CD4-positive, alpha-beta T cell treated with Interleukin-10 for 1 hour (primary cell): Measurements from ENCODE around the gene CENPX.

Experiments
- DNase-seq: peaks from one replicate; pipeline ENCODE4 v3.0.0-alpha.2; 2020

CENPX gene

DNA sequence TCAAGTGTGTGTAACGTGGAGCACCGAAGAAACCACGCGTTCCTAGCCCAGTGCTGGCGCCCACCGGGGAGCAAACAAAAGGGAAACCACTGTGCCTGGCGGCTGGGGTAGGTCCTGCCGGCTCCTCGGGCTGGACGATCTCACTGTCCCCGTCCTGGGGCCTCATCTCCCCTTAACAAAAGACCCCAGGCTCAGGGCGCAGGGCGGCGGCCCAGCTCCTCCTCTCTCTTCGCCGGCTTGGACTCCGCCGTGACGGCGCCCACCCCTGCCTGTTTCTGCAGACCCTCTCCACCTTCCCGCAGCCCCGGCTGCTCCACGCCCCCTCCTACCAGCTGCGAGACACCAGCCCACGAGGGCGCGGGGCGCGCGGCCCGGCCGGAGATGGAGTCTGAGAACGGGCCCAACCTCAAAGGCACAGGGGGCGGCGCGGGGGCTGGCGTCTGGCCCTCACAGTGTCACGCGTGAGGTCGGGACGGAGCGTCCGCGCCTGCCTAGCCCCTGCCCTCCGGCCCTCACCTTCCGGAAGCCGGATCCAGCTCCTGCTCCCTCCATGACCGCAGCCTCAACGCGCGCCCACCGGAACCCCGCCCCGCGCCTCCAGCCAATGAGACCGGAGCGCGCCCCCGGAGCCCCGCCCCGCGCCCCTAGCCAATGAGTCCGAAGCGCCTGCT, at the start of gene CENPX:
Gene CENPX, minus strand, starts transcription at position 569 of the 671 bp plus-strand sequence. Its CDS starts 17 bp downstream, at position 552.
- no peak for DNase-seq

- no peak for DNase-seq
Observed at GRCh38 chr17:82070611-82071010, 47.9 kb upstream of the CENPX start.

- peak; percentile 79 for DNase-seq
Observed at GRCh38 chr17:82065638-82066303, 43.1 kb upstream of the CENPX start, which contains the start of gene DUS1L. Gene DUS1L (minus strand): TSS chr17:82065804. CDS start chr17:82065059, 745 bp downstream.

GRCh38 chr17:82065193-82065637, 42.5 kb upstream of the CENPX start:
- DNase-seq, result no peak

- DNase-seq, result no peak
Observed at GRCh38 chr17:82064433-82065192, 41.9 kb upstream of the CENPX start.

GRCh38 chr17:82063424-82064415, 41.0 kb upstream of the CENPX start:
- DNase-seq, result no peak

DNA sequence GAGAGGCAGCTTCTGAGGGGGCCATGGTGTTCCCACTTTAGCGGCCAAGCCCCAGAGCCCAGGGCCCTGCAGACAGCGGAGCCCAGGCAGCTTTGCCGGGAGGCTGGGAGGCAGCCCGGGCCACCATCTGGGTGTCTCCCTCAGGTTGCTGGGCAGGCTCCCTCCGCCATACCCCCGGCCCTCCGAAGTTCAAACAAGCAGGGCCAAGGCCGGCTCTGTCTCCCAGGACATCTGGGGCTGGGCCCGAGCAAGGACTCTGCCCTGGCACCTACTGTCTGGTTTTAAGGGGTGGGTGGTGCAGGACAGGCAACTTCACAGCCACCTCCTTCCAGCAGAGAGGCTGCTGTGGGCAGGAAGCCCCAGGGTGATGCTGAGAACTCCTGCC, 40.3 kb upstream of the CENPX start:
- DNase-seq, result no peak

DNA sequence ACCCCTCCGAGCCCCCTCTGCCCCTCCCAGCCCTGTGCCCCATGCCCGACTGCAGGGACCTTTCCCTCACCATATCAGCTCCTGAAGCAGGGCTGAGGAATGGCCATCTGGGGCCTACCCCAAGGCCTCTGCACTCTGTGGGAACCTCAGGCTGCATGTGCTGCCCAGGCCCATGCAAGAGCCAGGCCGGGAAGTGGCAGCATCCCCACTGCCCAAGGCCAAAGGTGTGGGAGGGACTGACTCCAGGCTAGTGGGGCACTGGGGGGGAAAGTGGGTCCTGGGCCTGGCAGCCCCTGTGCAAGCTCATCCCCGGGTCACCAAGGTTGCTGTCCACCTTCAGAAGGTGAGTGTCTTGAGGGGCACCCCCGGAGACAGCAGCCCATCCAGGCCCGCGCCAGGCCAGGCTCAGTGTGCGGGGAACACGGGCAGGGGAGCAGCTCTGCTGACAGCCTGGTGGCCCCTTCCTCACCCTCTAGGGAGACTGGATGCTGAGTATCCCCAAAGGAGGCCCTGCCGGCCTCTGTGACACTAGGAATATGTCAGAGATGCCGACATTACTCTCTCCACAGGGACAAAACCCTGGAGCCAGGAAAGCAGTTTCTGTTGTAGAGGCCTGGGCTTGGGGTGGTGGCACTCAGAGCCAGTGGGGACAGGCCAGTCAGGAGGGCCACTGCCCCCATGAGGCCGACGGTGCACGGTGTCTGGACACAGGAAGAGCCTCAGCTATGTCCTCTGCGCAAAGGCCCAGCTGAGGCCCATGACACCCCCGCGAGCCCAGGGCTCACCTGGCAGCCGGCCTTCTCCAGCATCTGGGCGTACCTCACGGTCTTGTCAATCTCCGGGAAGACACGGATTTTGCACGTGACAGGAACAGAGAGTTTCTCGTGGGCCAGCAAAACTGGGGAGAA, 39.7 kb upstream of the CENPX start:
- no peak for DNase-seq

DNA sequence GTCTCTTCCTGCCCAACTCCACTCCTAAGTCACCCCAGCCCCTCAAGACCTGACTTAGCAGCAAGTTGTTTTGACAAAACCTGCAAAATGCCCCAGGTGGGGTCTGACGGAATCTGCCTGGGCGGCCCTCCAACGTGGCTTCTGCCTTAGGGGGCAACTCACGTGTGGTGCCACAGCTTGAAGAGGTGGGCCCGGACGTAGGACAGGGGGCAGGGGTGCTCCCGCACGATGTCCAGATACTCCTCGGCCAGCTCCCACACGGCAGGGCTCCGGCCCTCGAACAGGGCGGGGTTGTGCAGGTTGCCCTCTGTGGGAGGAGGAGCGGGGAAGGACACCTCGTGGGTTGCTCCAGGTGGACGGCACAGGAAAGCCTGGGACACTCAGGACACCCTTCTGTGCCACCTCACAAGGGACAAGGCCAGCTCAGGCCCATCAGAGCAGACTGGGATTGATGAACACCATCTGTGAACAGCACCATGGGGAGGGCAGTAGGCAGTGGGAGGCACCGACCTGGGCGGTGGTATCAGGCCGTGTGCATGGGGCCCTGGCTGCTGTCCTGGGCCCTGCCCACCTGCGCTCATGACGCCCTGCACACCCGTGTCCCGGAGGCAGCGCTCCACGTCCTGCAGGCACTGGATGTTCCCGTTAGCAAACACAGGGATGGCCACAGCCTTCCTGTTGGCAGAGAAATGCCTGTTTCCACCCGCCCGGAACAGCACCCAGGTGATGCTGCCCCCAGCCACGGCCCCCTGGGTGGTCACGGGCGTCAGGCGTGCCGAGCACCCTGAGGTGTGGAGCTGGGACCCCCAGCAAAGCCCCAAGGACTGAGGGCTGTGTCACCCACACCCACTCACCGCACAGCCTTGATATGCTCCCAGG, 38.6 kb upstream of the CENPX start:
- DNase-seq, result no peak

DNA sequence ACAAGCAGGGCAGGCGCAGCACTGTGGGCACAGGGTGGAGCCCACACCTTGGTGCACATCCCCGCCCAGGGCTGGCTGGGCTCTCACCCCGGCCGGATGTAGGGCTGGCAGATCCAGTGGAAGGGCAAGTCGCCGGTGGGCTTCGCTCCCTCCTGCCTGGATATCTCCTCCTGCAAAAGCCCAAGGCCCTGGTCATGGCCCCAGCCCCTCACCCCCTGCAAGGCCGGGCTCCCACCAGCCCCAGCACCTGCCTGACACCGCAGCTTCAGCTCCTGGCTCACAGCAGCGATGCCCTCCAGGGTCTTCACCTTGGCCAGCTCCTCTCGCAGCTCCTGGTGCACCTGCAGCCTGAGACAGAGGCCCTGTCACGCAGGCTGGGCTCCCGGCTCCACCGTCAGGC, 37.9 kb upstream of the CENPX start:
- DNase-seq, result no peak

- DNase-seq, result no peak
Observed at GRCh38 chr17:82060001-82060380, 37.3 kb upstream of the CENPX start.

DNA sequence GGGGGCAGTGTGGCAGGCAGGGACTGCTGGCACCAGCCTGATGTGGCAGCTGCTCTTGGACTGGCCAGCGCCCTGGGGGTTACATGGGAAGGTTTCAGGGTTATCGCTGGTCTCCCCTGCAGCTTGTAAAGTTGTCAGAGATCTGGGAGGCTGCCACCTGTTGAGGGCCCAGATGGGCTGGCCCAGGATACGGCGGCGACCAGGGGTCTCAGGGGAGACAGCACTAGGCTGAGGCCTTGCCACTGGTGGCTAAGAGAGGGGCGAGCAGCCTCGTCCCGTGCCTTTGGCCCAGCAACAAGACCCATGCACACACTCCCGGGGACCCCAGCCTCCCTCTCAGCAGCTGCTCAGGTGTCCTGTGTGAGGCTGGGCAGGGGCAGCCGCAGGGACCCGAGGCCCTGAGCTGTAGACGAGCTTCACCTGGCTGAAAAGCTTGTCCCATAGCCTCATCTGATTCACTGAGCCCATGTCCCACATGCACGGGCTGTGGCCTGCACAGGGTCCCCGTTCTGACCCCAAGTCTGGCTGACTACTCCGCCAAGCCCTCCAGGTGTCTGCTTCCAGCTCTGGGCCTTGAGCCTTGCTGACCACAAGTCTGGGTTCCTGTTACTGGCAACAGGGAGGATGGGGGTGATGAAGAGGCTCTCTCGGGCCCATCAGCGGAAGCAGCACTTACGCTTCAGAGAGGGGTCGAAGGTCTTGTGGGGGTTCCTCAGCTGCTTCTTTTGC, 36.8 kb upstream of the CENPX start:
- DNase-seq, result no peak

DNA sequence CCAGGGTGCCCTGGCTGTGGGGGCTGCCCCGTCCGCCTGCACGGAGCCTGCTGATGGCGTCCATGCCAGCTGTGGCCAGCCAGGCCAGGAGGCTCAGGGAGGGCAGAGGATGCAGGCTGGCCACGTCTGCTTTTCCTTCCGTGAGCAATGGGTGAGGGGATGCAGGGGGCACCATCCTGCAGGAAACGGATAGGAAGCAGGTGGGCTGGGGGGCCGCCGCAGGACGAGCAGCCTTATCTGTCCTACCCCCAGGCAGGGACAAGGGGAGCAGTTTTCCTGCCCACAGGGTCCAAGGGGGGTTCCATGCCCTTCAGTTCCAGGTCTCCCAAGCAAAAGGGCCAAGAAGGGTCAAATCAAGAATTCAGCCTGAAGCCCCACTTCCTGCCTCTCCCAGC, 36.2 kb upstream of the CENPX start:
- no peak for DNase-seq

- no peak for DNase-seq
Observed at GRCh38 chr17:82058230-82058854, 35.7 kb upstream of the CENPX start.

DNA sequence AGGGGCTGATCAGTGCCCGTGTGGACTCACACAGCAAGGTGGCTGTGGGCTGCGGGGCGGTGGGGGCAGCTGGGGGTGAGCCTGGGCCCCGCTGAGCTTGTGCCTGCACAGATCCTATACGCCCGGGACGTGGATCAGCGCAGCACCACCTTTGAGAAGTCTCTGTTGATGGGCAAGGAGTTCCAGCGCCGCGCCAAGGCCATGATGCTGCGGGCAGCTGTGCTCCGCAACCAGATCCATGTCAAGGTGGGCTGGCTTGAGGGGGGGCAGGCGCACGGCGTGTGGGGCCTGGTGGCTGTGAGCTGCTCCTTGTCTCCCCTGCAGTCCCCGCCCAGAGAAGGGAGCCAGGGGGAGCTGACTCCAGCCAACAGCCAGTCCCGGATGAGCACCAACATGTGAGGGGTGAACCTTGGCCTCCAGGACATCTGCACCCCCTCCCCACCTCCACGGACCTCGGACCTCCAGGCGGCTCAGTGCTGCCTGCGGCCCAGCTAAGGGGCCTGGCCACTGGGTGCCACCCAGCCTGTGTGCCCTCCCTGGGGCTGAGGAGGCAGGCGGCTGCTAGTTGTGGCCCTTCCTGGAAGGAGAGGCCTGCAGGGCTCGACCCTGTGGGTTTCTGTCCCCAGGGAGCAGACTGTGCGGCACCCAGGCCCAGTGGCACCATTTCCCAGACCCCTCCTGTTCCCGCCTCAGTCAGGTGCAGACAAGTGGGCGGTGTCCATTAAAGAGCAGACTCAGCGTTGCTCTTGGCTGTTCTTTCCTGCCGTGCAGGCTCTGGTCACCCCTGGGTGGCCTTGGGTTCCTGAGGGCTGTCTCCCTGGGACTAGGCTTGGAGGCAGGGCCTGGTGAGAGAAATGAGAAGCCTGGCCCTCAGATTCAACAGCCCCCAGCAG, 34.3 kb upstream of the CENPX start:
- DNase-seq, result no peak

DNA sequence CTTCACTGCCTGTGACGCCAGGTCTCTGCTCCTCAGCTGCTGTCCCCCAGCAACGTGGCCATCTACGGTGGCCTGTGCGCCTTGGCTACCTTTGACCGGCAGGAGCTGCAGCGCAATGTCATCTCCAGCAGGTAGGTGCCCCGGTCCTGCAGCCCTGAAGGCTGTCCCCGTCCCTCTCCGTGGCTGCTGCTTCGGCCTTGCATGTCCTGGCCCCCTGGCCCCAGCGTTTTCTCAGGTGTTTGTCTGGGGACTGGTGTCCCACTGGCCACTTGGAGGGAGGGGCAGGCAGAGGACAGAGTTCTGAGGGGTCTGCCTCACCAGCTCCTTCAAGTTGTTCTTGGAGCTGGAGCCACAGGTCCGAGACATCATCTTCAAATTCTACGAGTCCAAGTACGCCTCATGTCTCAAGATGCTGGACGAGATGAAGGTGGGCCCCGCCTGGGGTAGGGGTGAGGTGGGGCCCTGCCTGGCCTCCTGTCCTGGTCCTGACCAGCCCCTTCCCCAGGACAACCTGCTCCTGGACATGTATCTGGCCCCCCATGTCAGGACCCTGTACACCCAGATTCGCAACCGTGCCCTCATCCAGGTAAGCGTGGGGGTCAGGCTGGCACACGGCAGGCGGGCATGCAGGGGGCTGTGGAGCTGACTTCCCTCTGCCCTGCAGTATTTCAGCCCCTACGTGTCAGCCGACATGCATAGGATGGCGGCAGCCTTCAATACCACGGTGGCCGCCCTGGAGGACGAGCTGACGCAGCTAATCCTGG, 33.5 kb upstream of the CENPX start:
- DNase-seq, result no peak
